HG02970 (cell line): Measurements from ENCODE around the gene HOXB9.

Experiments used
- ATAC-seq: cut with Tn5 transposase; IDR thresholded peaks from one replicate; pipeline ENCODE4 v1.9.1; 2021; ENCODE audit warnings: mild to moderate bottlenecking, moderate library complexity, moderate number of reproducible peaks; ENCODE audit not compliant: unreplicated experiment, low FRiP score

HOXB9 gene

DNA sequence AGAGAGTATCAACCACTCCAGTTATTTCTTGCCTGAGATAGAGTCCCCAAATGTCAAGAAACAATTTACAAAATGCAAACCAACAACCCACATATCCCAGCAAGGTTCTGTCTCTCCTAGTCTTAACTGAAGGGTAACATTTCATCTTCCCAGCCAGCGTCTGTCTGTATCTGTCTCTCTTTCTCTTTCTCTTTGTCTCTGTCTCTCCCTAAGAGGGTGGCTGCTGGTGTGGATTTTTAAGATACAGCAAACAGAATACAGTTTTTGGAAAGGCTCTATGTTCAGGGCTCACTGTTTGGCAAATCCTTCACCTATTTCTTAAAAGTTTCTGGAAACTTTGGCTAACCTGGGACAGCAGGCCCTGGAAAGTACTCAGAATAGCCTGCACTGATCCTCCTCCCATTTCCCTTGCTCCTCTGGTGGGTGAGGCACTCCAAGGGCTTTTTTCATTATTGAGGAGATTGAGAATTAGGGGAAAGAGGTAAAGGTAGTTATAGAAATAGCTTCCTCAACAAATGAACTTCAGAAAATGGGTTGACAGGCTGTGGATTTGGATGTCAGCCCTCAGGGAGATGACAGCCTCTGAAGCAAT, 54.2 kb downstream of the HOXB9 start:
- no peak for ATAC-seq
